ENCODE measurements around the gene P2RX3. TPM values are rescaled to one million over a fixed set of nuclear protein-coding genes. Genes with fewer than 3 reads are reported as not detected.

The P2RX3 gene
- total and polyA plus RNA-seq, 2 experiments from 2014 or later = 0.15 to 0.35 TPM

GRCh38 chr11:57356268-57356667 is 18.1 kb downstream of the P2RX3 start:
- Histone ChIP-seq H3K27me3 (ENCODE audit: insufficient read depth) (no peaks in the 10 kb centered on the region), H3F3A (replicated peaks; ENCODE audit: low read depth) (0 out of 2 replicates have a peak, but pooled peaks cover under 1% of the 10 kb centered on the region), H3K9me2 (ENCODE audit: insufficient read depth) (no peaks in the 10 kb centered on the region), H3K4me1 (ENCODE audit: insufficient read depth) (peaks cover 11% of the 10 kb centered on the region; the same call in 1 of the 2 replicates), H2AFZ (no peak overlapping the region), H3K4me2 (no peak overlapping the region), H3K79me2 (replicated peaks; ENCODE audit: insufficient read depth) (no peaks in the 10 kb centered on the region), H3K4me3 (no peak overlapping the region), H3K36me3 (ENCODE audit: insufficient read depth) (no peaks in the 10 kb centered on the region), H4K20me1 (replicated peaks; ENCODE audit: insufficient read depth) (no peaks in the 10 kb centered on the region), H3K27ac (ENCODE audit: low read depth) (no peak overlapping the region)
- Mint-ChIP-seq H3K4me1 (peaks cover 10% of the 10 kb centered on the region; the same call in 2 of the 3 replicates), H3K9me3 (peaks cover 4% of the 10 kb centered on the region), H3K4me3 (no peak overlapping the region), H3K27me3 (ENCODE audit: insufficient read depth, low read depth, poor library complexity) (peaks cover 3% of the 10 kb centered on the region), H3K36me3 (ENCODE audit: low read depth) (no peaks in the 10 kb centered on the region; the same call in 2 of the 3 replicates), H3K27ac (no peak overlapping the region)
- ATAC-seq (no peak), DNase-seq (ENCODE audit: low spot score) (no peak)
- TF ChIP-seq NANOG (IDR thresholded peaks at IDR 0.05; ENCODE audit: borderline replicate concordance) = no peak
- no peak for TF ChIP-seq CREB1 (CRISPR knock-in tag; IDR thresholded peaks at IDR 0.05; ENCODE audit: low read depth)
- no peak for TF ChIP-seq STAT1 (IDR thresholded peaks at IDR 0.05; ENCODE audit: unreplicated experiment)
- TF ChIP-seq POLR2AphosphoS5 (IDR thresholded peaks at IDR 0.05; ENCODE audit: low read depth) = no peak
- no peak for TF ChIP-seq JUNB (IDR thresholded peaks at IDR 0.05; ENCODE audit: unreplicated experiment)

- no peak overlapping the region for H3K4me3 ChIP-seq
- no peak overlapping the region for H2AFZ ChIP-seq
- H3K27ac ChIP-seq (ENCODE audit: low read depth) = no peak overlapping the region
- H3K4me1 Mint-ChIP-seq = peaks cover 10% of the 10 kb centered on the region; the same call in 2 of the 3 replicates
- H3K27me3 Mint-ChIP-seq (ENCODE audit: insufficient read depth, low read depth, poor library complexity) = peaks cover 3% of the 10 kb centered on the region
- no peak for DNase-seq (ENCODE audit: low spot score)
- no peaks in the 10 kb centered on the region for H3K36me3 Mint-ChIP-seq (ENCODE audit: low read depth)
- no peaks in the 10 kb centered on the region for H3K36me3 ChIP-seq (ENCODE audit: insufficient read depth)
- H3K27ac Mint-ChIP-seq = no peak overlapping the region
- no peaks in the 10 kb centered on the region for H3K79me2 ChIP-seq (replicated peaks; ENCODE audit: insufficient read depth)
- no peak for ATAC-seq
- H3K4me1 ChIP-seq (ENCODE audit: insufficient read depth) = peaks cover 11% of the 10 kb centered on the region; the same call in 1 of the 2 replicates
- no peaks in the 10 kb centered on the region for H3K27me3 ChIP-seq (ENCODE audit: insufficient read depth)
- no peaks in the 10 kb centered on the region for H3K9me3 Mint-ChIP-seq
- H3F3A ChIP-seq (replicated peaks; ENCODE audit: low read depth) = no peaks in the 10 kb centered on the region
- no peaks in the 10 kb centered on the region for H4K20me1 ChIP-seq (replicated peaks; ENCODE audit: insufficient read depth)
- no peak overlapping the region for H3K4me3 Mint-ChIP-seq
- no peak overlapping the region for H3K4me2 ChIP-seq
- no peaks in the 10 kb centered on the region for H3K9me2 ChIP-seq (ENCODE audit: insufficient read depth)
- no peak for TF ChIP-seq NANOG (IDR thresholded peaks at IDR 0.05; ENCODE audit: borderline replicate concordance)
- TF ChIP-seq ETS1 (IDR thresholded peaks at IDR 0.05) = no peak
- TF ChIP-seq STAT1 (IDR thresholded peaks at IDR 0.05; ENCODE audit: unreplicated experiment) = no peak
- TF ChIP-seq, protein P1, sequence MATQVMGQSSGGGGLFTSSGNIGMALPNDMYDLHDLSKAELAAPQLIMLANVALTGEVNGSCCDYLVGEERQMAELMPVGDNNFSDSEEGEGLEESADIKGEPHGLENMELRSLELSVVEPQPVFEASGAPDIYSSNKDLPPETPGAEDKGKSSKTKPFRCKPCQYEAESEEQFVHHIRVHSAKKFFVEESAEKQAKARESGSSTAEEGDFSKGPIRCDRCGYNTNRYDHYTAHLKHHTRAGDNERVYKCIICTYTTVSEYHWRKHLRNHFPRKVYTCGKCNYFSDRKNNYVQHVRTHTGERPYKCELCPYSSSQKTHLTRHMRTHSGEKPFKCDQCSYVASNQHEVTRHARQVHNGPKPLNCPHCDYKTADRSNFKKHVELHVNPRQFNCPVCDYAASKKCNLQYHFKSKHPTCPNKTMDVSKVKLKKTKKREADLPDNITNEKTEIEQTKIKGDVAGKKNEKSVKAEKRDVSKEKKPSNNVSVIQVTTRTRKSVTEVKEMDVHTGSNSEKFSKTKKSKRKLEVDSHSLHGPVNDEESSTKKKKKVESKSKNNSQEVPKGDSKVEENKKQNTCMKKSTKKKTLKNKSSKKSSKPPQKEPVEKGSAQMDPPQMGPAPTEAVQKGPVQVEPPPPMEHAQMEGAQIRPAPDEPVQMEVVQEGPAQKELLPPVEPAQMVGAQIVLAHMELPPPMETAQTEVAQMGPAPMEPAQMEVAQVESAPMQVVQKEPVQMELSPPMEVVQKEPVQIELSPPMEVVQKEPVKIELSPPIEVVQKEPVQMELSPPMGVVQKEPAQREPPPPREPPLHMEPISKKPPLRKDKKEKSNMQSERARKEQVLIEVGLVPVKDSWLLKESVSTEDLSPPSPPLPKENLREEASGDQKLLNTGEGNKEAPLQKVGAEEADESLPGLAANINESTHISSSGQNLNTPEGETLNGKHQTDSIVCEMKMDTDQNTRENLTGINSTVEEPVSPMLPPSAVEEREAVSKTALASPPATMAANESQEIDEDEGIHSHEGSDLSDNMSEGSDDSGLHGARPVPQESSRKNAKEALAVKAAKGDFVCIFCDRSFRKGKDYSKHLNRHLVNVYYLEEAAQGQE (IDR thresholded peaks at IDR 0.05; ENCODE audit: unreplicated experiment) = no peak
- no peak for TF ChIP-seq CTCF (conservative IDR thresholded peaks at IDR 0.05; ENCODE audit: low read depth in 2 of 2)
- TF ChIP-seq JUNB (IDR thresholded peaks at IDR 0.05; ENCODE audit: unreplicated experiment) = no peak
- no peak for TF ChIP-seq ZNF114 (CRISPR knock-in tag; IDR thresholded peaks at IDR 0.05)
- TF ChIP-seq EZH2 (IDR thresholded peaks at IDR 0.05; ENCODE audit: low read depth, unreplicated experiment) = no peak
These were observed 19.2 kb downstream of the P2RX3 start for GRCh38 chr11:57357310-57357709.
